WTC11 (cell line): ENCODE results near the gene RPS8. TPM values are rescaled to one million over a fixed set of nuclear protein-coding genes. Genes with fewer than 3 reads are reported as not detected.
A peak's percentile ranks its signal among the peaks of the same experiment; 100 is the strongest.

Experiments
- ATF1 ChIP-seq: sonication (generic); formaldehyde crosslinking; IDR thresholded peaks from 2 replicates; pipeline ENCODE4 v1.8.1; 2023; ENCODE audit warnings: mild to moderate bottlenecking, moderate library complexity, missing genetic modification reagents
- GTF2I ChIP-seq: fragments of 250-450 bp; sonication (Bioruptor Pico); conservative IDR thresholded peaks from 2 replicates; pipeline ENCODE4 v1.4.0; 2021; ENCODE audit warnings: mild to moderate bottlenecking
- IRF2 ChIP-seq: sonication (generic); formaldehyde crosslinking; IDR thresholded peaks from 2 replicates; pipeline ENCODE4 v1.8.0; 2022; ENCODE audit warnings: low read depth, missing genetic modification reagents, borderline replicate concordance
- JUN ChIP-seq: sonication (generic); formaldehyde crosslinking; IDR thresholded peaks from 2 replicates; pipeline ENCODE4 v1.8.0; 2023; ENCODE audit warnings: mild to moderate bottlenecking, missing genetic modification reagents
- NR1H2 ChIP-seq: sonication (generic); formaldehyde crosslinking; IDR thresholded peaks from 2 replicates; pipeline ENCODE4 v1.9.0; 2021; ENCODE audit warnings: mild to moderate bottlenecking, moderate library complexity, missing genetic modification reagents
- SMAD4 ChIP-seq: sonication (generic); formaldehyde crosslinking; IDR thresholded peaks from 2 replicates; pipeline ENCODE4 v1.8.0; 2022; ENCODE audit warnings: mild to moderate bottlenecking, missing genetic modification reagents
- ZBTB21 ChIP-seq: sonication (generic); formaldehyde crosslinking; IDR thresholded peaks from 2 replicates; pipeline ENCODE4 v1.8.1; 2023; ENCODE audit warnings: mild to moderate bottlenecking, missing genetic modification reagents, borderline replicate concordance
- ZNF219 ChIP-seq: sonication (generic); formaldehyde crosslinking; IDR thresholded peaks from 2 replicates; pipeline ENCODE4 v1.8.0; 2023; ENCODE audit warnings: missing genetic modification reagents, mild to moderate bottlenecking, borderline replicate concordance
- ZNF232 ChIP-seq: sonication (generic); formaldehyde crosslinking; IDR thresholded peaks from 2 replicates; pipeline ENCODE4 v1.8.0; 2022; ENCODE audit warnings: mild to moderate bottlenecking, missing genetic modification reagents
- total RNA-seq: library from RNA; stranded (reverse); gene quantifications from 3 replicates; pipeline ENCODE4 v1.2.3, GENCODE V29; 2021
- TF ChIP-seq, protein P1 (sequence below): sonication (generic); formaldehyde crosslinking; IDR thresholded peaks from 2 replicates; pipeline ENCODE4 v1.8.1; 2023; ENCODE audit warnings: mild to moderate bottlenecking, missing genetic modification reagents
- TF ChIP-seq, protein P2 (sequence below): sonication (generic); formaldehyde crosslinking; conservative IDR thresholded peaks from 2 replicates; pipeline ENCODE4 v1.8.1; 2023; ENCODE audit warnings: mild to moderate bottlenecking, low read depth, missing genetic modification reagents, moderate library complexity
- TF ChIP-seq, protein P3 (sequence below): sonication (generic); formaldehyde crosslinking; IDR thresholded peaks from 2 replicates; pipeline ENCODE4 v1.8.0; 2023; ENCODE audit warnings: missing genetic modification reagents
- TF ChIP-seq, protein P4 (sequence below): sonication (generic); formaldehyde crosslinking; IDR thresholded peaks from 2 replicates; pipeline ENCODE4 v1.8.0; 2023; ENCODE audit warnings: mild to moderate bottlenecking, missing genetic modification reagents
- TF ChIP-seq, protein P5 (sequence below): sonication (generic); formaldehyde crosslinking; IDR thresholded peaks from 2 replicates; pipeline ENCODE4 v1.8.0; 2022; ENCODE audit warnings: mild to moderate bottlenecking, missing genetic modification reagents
- TF ChIP-seq, protein P6 (sequence below): fragments of 250-450 bp; sonication (Bioruptor Pico); IDR thresholded peaks from 2 replicates; pipeline ENCODE4 v1.9.0; 2021; ENCODE audit warnings: mild to moderate bottlenecking
- TF ChIP-seq, protein P7 (sequence below): fragments of 250-450 bp; sonication (Bioruptor Pico); IDR thresholded peaks from 2 replicates; pipeline ENCODE4 v1.9.0; 2021; ENCODE audit warnings: moderate library complexity, mild to moderate bottlenecking, inconsistent platforms, borderline replicate concordance
- TF ChIP-seq, protein P8 (sequence below): fragments of 250-450 bp; sonication (Bioruptor Pico); conservative IDR thresholded peaks from 2 replicates; pipeline ENCODE4 v1.9.0; 2021; ENCODE audit warnings: mild to moderate bottlenecking

RPS8 gene
- total RNA-seq, 1 experiment from 2014 or later, result 2,343 TPM

DNA sequence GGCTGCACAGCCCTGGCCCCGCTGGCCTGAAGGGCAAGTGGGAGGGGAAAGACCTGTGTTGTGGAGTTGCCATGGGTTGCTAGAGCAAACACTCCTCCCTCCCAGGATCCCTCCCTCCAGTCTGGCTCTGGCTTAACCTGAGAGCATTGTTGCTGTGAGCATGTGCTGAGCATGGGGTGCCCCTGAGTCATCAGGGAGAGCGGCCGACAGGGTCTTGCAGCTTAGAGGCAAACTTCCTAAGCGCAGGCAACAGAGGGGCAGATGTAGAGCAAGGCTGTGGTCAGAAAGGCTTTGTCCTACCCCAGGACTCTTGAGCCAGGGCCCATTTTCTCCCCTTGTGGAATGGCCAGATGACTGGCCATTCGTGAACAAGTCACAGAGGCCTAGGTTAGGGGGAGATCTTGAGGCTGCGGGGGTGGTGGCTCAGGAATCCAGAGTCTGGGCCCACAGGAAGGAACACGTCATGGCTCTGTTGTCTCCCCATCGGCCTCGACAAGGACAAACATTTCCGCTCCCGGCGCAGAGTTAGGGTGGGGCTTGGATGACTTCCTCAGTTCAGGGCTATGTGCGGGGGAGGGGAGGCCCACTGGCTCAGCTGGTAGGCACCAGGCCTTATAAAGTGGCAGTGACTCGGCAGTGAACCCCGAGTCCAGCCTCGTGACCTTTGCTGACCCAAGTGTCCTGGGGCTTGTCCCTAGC, 32.2 kb downstream of the RPS8 start (continued):
- TF ChIP-seq, protein P1, sequence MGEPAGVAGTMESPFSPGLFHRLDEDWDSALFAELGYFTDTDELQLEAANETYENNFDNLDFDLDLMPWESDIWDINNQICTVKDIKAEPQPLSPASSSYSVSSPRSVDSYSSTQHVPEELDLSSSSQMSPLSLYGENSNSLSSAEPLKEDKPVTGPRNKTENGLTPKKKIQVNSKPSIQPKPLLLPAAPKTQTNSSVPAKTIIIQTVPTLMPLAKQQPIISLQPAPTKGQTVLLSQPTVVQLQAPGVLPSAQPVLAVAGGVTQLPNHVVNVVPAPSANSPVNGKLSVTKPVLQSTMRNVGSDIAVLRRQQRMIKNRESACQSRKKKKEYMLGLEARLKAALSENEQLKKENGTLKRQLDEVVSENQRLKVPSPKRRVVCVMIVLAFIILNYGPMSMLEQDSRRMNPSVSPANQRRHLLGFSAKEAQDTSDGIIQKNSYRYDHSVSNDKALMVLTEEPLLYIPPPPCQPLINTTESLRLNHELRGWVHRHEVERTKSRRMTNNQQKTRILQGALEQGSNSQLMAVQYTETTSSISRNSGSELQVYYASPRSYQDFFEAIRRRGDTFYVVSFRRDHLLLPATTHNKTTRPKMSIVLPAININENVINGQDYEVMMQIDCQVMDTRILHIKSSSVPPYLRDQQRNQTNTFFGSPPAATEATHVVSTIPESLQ (CRISPR knock-in tag), result no peak
- TF ChIP-seq JUN (no peak), NR1H2 (CRISPR knock-in tag) (no peak), ZBTB21 (CRISPR knock-in tag) (no peak), ZNF232 (CRISPR knock-in tag) (0 out of 2 replicates have a peak, but pooled peaks have one; percentile 18), ATF1 (CRISPR knock-in tag) (0 out of 2 replicates have a peak, but pooled peaks have one; percentile 20), SMAD4 (no peak), GTF2I (no peak), IRF2 (CRISPR knock-in tag) (no peak), ZNF219 (CRISPR knock-in tag) (no peak)
- TF ChIP-seq, protein P2, sequence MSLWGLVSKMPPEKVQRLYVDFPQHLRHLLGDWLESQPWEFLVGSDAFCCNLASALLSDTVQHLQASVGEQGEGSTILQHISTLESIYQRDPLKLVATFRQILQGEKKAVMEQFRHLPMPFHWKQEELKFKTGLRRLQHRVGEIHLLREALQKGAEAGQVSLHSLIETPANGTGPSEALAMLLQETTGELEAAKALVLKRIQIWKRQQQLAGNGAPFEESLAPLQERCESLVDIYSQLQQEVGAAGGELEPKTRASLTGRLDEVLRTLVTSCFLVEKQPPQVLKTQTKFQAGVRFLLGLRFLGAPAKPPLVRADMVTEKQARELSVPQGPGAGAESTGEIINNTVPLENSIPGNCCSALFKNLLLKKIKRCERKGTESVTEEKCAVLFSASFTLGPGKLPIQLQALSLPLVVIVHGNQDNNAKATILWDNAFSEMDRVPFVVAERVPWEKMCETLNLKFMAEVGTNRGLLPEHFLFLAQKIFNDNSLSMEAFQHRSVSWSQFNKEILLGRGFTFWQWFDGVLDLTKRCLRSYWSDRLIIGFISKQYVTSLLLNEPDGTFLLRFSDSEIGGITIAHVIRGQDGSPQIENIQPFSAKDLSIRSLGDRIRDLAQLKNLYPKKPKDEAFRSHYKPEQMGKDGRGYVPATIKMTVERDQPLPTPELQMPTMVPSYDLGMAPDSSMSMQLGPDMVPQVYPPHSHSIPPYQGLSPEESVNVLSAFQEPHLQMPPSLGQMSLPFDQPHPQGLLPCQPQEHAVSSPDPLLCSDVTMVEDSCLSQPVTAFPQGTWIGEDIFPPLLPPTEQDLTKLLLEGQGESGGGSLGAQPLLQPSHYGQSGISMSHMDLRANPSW, result no peak
- TF ChIP-seq, protein P3, sequence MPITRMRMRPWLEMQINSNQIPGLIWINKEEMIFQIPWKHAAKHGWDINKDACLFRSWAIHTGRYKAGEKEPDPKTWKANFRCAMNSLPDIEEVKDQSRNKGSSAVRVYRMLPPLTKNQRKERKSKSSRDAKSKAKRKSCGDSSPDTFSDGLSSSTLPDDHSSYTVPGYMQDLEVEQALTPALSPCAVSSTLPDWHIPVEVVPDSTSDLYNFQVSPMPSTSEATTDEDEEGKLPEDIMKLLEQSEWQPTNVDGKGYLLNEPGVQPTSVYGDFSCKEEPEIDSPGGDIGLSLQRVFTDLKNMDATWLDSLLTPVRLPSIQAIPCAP (CRISPR knock-in tag), result no peak
- TF ChIP-seq, protein P4, sequence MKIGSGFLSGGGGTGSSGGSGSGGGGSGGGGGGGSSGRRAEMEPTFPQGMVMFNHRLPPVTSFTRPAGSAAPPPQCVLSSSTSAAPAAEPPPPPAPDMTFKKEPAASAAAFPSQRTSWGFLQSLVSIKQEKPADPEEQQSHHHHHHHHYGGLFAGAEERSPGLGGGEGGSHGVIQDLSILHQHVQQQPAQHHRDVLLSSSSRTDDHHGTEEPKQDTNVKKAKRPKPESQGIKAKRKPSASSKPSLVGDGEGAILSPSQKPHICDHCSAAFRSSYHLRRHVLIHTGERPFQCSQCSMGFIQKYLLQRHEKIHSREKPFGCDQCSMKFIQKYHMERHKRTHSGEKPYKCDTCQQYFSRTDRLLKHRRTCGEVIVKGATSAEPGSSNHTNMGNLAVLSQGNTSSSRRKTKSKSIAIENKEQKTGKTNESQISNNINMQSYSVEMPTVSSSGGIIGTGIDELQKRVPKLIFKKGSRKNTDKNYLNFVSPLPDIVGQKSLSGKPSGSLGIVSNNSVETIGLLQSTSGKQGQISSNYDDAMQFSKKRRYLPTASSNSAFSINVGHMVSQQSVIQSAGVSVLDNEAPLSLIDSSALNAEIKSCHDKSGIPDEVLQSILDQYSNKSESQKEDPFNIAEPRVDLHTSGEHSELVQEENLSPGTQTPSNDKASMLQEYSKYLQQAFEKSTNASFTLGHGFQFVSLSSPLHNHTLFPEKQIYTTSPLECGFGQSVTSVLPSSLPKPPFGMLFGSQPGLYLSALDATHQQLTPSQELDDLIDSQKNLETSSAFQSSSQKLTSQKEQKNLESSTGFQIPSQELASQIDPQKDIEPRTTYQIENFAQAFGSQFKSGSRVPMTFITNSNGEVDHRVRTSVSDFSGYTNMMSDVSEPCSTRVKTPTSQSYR (CRISPR knock-in tag), result peak; percentile 80
- TF ChIP-seq, protein P5, sequence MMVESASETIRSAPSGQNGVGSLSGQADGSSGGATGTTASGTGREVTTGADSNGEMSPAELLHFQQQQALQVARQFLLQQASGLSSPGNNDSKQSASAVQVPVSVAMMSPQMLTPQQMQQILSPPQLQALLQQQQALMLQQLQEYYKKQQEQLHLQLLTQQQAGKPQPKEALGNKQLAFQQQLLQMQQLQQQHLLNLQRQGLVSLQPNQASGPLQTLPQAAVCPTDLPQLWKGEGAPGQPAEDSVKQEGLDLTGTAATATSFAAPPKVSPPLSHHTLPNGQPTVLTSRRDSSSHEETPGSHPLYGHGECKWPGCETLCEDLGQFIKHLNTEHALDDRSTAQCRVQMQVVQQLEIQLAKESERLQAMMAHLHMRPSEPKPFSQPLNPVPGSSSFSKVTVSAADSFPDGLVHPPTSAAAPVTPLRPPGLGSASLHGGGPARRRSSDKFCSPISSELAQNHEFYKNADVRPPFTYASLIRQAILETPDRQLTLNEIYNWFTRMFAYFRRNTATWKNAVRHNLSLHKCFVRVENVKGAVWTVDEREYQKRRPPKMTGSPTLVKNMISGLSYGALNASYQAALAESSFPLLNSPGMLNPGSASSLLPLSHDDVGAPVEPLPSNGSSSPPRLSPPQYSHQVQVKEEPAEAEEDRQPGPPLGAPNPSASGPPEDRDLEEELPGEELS, result no peak
- TF ChIP-seq, protein P6, sequence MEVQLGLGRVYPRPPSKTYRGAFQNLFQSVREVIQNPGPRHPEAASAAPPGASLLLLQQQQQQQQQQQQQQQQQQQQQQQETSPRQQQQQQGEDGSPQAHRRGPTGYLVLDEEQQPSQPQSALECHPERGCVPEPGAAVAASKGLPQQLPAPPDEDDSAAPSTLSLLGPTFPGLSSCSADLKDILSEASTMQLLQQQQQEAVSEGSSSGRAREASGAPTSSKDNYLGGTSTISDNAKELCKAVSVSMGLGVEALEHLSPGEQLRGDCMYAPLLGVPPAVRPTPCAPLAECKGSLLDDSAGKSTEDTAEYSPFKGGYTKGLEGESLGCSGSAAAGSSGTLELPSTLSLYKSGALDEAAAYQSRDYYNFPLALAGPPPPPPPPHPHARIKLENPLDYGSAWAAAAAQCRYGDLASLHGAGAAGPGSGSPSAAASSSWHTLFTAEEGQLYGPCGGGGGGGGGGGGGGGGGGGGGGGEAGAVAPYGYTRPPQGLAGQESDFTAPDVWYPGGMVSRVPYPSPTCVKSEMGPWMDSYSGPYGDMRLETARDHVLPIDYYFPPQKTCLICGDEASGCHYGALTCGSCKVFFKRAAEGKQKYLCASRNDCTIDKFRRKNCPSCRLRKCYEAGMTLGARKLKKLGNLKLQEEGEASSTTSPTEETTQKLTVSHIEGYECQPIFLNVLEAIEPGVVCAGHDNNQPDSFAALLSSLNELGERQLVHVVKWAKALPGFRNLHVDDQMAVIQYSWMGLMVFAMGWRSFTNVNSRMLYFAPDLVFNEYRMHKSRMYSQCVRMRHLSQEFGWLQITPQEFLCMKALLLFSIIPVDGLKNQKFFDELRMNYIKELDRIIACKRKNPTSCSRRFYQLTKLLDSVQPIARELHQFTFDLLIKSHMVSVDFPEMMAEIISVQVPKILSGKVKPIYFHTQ (CRISPR knock-in tag), result no peak
- TF ChIP-seq, protein P7, sequence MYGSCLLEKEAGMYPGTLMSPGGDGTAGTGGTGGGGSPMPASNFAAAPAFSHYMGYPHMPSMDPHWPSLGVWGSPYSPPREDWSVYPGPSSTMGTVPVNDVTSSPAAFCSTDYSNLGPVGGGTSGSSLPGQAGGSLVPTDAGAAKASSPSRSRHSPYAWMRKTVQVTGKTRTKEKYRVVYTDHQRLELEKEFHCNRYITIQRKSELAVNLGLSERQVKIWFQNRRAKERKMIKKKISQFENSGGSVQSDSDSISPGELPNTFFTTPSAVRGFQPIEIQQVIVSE, result no peak
- TF ChIP-seq, protein P8, sequence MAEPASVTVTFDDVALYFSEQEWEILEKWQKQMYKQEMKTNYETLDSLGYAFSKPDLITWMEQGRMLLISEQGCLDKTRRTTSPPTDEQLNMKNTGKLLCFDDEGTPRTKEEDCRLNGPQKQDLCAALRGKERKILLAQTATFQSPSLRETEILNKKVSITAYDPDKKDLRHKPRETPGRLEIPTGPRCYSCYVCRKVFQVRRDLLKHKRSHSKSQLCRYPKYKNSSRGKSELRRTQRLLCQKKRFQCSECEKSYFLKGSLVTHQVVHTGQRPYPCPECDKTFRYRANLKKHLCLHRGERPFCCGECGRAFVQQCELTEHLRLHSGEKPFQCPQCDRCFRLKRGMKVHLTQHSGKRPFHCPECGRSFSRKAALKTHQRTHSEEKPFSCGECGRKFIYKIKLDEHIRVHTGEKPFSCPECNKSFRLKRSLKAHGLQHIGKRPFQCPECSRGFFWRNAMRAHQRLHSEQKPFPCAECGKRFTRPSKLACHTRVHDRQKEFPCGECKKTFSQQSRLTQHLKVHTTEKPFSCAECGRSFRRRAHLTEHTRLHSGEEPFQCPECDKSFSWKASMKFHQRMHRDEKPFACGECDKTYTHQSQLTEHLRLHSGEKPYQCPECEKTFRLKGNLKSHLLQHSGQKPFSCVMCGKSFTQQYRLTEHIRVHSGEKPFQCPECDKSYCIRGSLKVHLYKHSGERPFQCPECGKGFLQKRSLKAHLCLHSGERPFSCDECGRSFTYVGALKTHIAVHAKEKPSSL (CRISPR knock-in tag), result no peak
